Dedifferentiated amniotic fluid mesenchymal stem cell (primary cell): ENCODE data around the gene RRBP1.

Experiments
- DNase-seq: peaks from one replicate; pipeline ENCODE4 v3.0.0-alpha.2; 2016; ENCODE audit errors: extremely low spot score

Gene RRBP1

GRCh38 chr20:17622851-17623508 is 59.1 kb downstream of the RRBP1 start:
- no peak for DNase-seq

GRCh38 chr20:17622086-17622850 is 59.8 kb downstream of the RRBP1 start:
- no peak for DNase-seq

- no peak for DNase-seq
Measured at GRCh38 chr20:17621229-17621968, 60.6 kb downstream of the RRBP1 start.

- DNase-seq, result no peak
Measured at GRCh38 chr20:17620371-17621228, 61.4 kb downstream of the RRBP1 start.

GRCh38 chr20:17619351-17620093 is 62.5 kb downstream of the RRBP1 start:
- DNase-seq, result no peak

GRCh38 chr20:17618673-17619013 is 63.4 kb downstream of the RRBP1 start:
- DNase-seq, result no peak

GRCh38 chr20:17617868-17618672 is 64.0 kb downstream of the RRBP1 start:
- no peak for DNase-seq

- DNase-seq, result no peak
Measured at GRCh38 chr20:17617212-17617867, 64.7 kb downstream of the RRBP1 start.

- DNase-seq, result no peak
Measured at GRCh38 chr20:17616480-17617211, 65.4 kb downstream of the RRBP1 start.

- no peak for DNase-seq
Measured at GRCh38 chr20:17615645-17616479, 66.2 kb downstream of the RRBP1 start.

- no peak for DNase-seq
Measured at GRCh38 chr20:17614812-17615644, 67.0 kb downstream of the RRBP1 start.

- no peak for DNase-seq
Measured at GRCh38 chr20:17614176-17614811, 67.7 kb downstream of the RRBP1 start.

GRCh38 chr20:17613328-17614175 is 68.5 kb downstream of the RRBP1 start:
- DNase-seq, result no peak

- DNase-seq, result no peak
Measured at GRCh38 chr20:17612992-17613327, 69.1 kb downstream of the RRBP1 start.

- DNase-seq, result peak; percentile 51
Measured at GRCh38 chr20:17612287-17612991, 69.6 kb downstream of the RRBP1 start.
